Osteoblast (primary cell): ENCODE measurements around the gene KIF13A. TPM values are rescaled to one million over a fixed set of nuclear protein-coding genes. Genes with fewer than 3 reads are reported as not detected.

Source experiments
- DNase-seq: peaks from one replicate; pipeline ENCODE4 v3.0.0; 2011; ENCODE audit warnings: low spot score, mixed read lengths; ENCODE audit not compliant: insufficient read length; ENCODE audit errors: missing footprints
- H2AFZ ChIP-seq: 2 replicates; pipeline ENCODE4 v1.6.0; 2011; ENCODE audit warnings: mild to moderate bottlenecking, low read length
- H3K27ac ChIP-seq: 2 replicates; pipeline ENCODE4 v1.5.1; 2011; ENCODE audit warnings: mild to moderate bottlenecking, low read depth, low read length, moderate library complexity
- H3K27me3 ChIP-seq: 2 replicates; pipeline ENCODE4 v1.6.0; 2012; ENCODE audit warnings: mild to moderate bottlenecking, control low read depth, inconsistent platforms, low read length, moderate library complexity; ENCODE audit not compliant: insufficient read depth
- H3K36me3 ChIP-seq: 2 replicates; pipeline ENCODE4 v1.5.1; 2011; ENCODE audit warnings: mild to moderate bottlenecking, low read length, control low read depth, moderate library complexity; ENCODE audit not compliant: insufficient read depth
- H3K4me1 ChIP-seq: 2 replicates; pipeline ENCODE4 v1.5.1; 2011; ENCODE audit warnings: mild to moderate bottlenecking, low read length, control low read depth, moderate library complexity; ENCODE audit not compliant: insufficient read depth
- H3K4me2 ChIP-seq: 2 replicates; pipeline ENCODE4 v1.6.0; 2011; ENCODE audit warnings: mild to moderate bottlenecking, low read length; ENCODE audit not compliant: insufficient read depth
- H3K4me3 ChIP-seq: fragments of 200-600 bp; sonication (generic); 3 replicates; pipeline ENCODE4 v1.5.1; 2012; ENCODE audit warnings: mild to moderate bottlenecking, low read length, inconsistent platforms; ENCODE audit not compliant: insufficient read depth
- H3K79me2 ChIP-seq: 2 replicates; pipeline ENCODE4 v1.6.0; 2012; ENCODE audit warnings: mild to moderate bottlenecking, low read length, control low read depth, inconsistent platforms; ENCODE audit not compliant: insufficient read depth
- H3K9me3 ChIP-seq: 2 replicates; pipeline ENCODE4 v1.5.1; 2011; ENCODE audit warnings: low read depth, low read length, control low read depth
- H4K20me1 ChIP-seq: 2 replicates; pipeline ENCODE4 v1.6.0; 2012; ENCODE audit warnings: mild to moderate bottlenecking, low read length, control low read depth; ENCODE audit not compliant: insufficient read depth
- CTCF ChIP-seq: IDR thresholded peaks from 2 replicates; pipeline ENCODE4 v1.5.1; 2011; ENCODE audit warnings: mild to moderate bottlenecking, low read depth, low read length, moderate library complexity; ENCODE audit errors: extremely low read depth
- total RNA-seq: library from RNA; depleted of rRNA; stranded (reverse); fragments of >200 nt; gene quantifications from 2 replicates; pipeline ENCODE4 v1.2.3, GENCODE V29; 2012

Gene KIF13A
- total RNA-seq, 1 donor = 61.5 TPM

GRCh38 chr6:17879184-17879583, 108.3 kb downstream of the KIF13A start:
- peaks cover 39% of the 10 kb centered on the region for H3K79me2 ChIP-seq
- H3K36me3 ChIP-seq = no peaks in the 10 kb centered on the region
- no peak for TF ChIP-seq CTCF
- DNase-seq = no peak
- no peak overlapping the region for H2AFZ ChIP-seq
- peak overlapping the region; percentile 80 for H3K27ac ChIP-seq
- H3K27me3 ChIP-seq = no peaks in the 10 kb centered on the region
- H3K9me3 ChIP-seq = no peaks in the 10 kb centered on the region
- H3K4me1 ChIP-seq = peaks cover 49% of the 10 kb centered on the region
- H3K4me3 ChIP-seq = no peak overlapping the region
- no peaks in the 10 kb centered on the region for H4K20me1 ChIP-seq
- H3K4me2 ChIP-seq = peak overlapping the region; percentile 36

- no peaks in the 10 kb centered on the region for H3K9me3 ChIP-seq
- no peak for DNase-seq
- H3K36me3 ChIP-seq = no peaks in the 10 kb centered on the region
- peak overlapping the region; percentile 80 for H3K27ac ChIP-seq
- TF ChIP-seq CTCF = no peak
- H3K27me3 ChIP-seq = no peaks in the 10 kb centered on the region
- no peak overlapping the region for H3K4me3 ChIP-seq
- H3K4me2 ChIP-seq = peak overlapping the region; percentile 36
- no peak overlapping the region for H2AFZ ChIP-seq
- H3K79me2 ChIP-seq = peaks cover 37% of the 10 kb centered on the region
- H3K4me1 ChIP-seq = peaks cover 45% of the 10 kb centered on the region
- H4K20me1 ChIP-seq = no peaks in the 10 kb centered on the region
These were observed 108.7 kb downstream of the KIF13A start for GRCh38 chr6:17878734-17879133.

DNA sequence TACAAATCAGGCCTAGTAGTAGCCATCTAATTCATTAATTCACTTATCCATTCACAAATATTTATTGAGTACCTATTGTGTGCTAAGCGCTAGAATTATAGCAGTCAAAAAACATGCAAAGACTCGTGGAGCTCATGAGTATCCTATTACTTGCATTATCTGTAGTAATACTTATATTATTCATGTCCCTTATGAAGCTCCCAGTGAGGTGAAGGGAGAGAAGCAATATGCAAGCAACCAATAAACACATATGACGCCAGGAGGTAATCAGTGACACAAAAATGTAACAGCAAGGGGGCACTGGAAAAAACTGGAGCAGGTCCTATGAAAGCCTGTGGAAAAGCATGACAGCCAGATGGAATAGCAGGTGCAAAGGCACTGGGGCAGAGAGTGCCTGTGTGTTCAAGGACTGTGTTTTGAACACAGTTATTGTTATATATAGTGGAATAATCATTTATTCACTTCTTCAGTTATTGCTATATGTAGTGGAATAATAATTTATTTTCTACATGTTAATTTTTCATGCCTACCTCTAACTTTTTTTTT, 109.5 kb downstream of the KIF13A start:
- Histone ChIP-seq H4K20me1 (no peaks in the 10 kb centered on the region), H3K4me1 (peaks cover 45% of the 10 kb centered on the region), H3K9me3 (no peaks in the 10 kb centered on the region), H3K27ac (peak overlapping the region; percentile 80), H2AFZ (no peak overlapping the region), H3K27me3 (no peaks in the 10 kb centered on the region), H3K36me3 (no peaks in the 10 kb centered on the region), H3K4me3 (peak overlapping the region; percentile 7), H3K4me2 (peak overlapping the region; percentile 66), H3K79me2 (peaks cover 32% of the 10 kb centered on the region)
- no peak for TF ChIP-seq CTCF
- DNase-seq = no peak

GRCh38 chr6:17877196-17877894, 110.1 kb downstream of the KIF13A start:
- H4K20me1 ChIP-seq = no peaks in the 10 kb centered on the region
- peak overlapping the region; percentile 80 for H3K27ac ChIP-seq
- peak overlapping the region; percentile 7 for H3K4me3 ChIP-seq
- H3K27me3 ChIP-seq = no peaks in the 10 kb centered on the region
- peaks cover 45% of the 10 kb centered on the region for H3K4me1 ChIP-seq
- H3K79me2 ChIP-seq = peaks cover 32% of the 10 kb centered on the region
- DNase-seq = peak; percentile 41
- TF ChIP-seq CTCF = no peak
- no peaks in the 10 kb centered on the region for H3K9me3 ChIP-seq
- H2AFZ ChIP-seq = no peak overlapping the region
- H3K36me3 ChIP-seq = no peaks in the 10 kb centered on the region
- peak overlapping the region; percentile 66 for H3K4me2 ChIP-seq
